ENCODE measurements around the gene TTC9.

DNA sequence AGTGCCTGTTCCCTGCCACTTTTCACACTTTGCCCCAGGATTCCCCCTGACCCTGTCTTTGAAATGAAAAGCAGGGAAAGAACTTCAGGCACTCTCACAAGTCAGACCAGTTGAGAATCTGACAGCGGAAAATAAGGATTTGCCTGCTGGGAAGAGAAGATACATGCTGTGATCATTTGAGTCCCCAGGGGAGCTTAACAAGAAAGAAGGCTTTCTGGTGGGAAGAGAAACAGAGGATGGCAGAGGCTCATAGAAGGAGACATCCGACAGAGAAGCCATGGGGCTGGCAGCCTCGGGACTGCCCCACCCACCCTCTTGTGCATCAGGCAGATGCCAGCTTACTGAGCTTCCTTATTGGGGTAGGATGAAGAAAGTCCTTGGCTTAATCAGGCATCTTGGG, 11.9 kb downstream of the TTC9 start:
- TF ChIP-seq, protein P1, sequence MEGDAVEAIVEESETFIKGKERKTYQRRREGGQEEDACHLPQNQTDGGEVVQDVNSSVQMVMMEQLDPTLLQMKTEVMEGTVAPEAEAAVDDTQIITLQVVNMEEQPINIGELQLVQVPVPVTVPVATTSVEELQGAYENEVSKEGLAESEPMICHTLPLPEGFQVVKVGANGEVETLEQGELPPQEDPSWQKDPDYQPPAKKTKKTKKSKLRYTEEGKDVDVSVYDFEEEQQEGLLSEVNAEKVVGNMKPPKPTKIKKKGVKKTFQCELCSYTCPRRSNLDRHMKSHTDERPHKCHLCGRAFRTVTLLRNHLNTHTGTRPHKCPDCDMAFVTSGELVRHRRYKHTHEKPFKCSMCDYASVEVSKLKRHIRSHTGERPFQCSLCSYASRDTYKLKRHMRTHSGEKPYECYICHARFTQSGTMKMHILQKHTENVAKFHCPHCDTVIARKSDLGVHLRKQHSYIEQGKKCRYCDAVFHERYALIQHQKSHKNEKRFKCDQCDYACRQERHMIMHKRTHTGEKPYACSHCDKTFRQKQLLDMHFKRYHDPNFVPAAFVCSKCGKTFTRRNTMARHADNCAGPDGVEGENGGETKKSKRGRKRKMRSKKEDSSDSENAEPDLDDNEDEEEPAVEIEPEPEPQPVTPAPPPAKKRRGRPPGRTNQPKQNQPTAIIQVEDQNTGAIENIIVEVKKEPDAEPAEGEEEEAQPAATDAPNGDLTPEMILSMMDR (conservative IDR thresholded peaks at IDR 0.05; ENCODE audit: low read depth, low read length): no peak
- TF ChIP-seq EZH2 (IDR thresholded peaks at IDR 0.05; ENCODE audit: borderline replicate concordance, low read depth, low read length, poor library complexity, severe bottlenecking): no peak

Data from A673 (cell line).